Stimulated activated effector memory CD8-positive, alpha-beta T cell treated with anti-CD3 and anti-CD28 coated beads, Interleukin-12 subunit alpha, Interleukin-12 subunit beta, amount 100 ng/mL, for 72 hours (primary cell): ENCODE measurements around the gene SPTBN4.

ENCODE experiments used
- ATAC-seq: fragments of 150-1000 bp; cut with Tn5 transposase; 2 replicates; pipeline ENCODE4 v1.10.0; 2021
- DNase-seq, 2 donors: peaks; one replicate each; pipeline ENCODE4 v3.0.0; 2021 to 2022; ENCODE audit warnings: low spot score in 2 of 2
- H3K27ac Mint-ChIP-seq: one replicate; pipeline ENCODE4 v1.8.0; 2022; ENCODE audit warnings: mild to moderate bottlenecking, mixed read lengths
- H3K36me3 Mint-ChIP-seq: one replicate; pipeline ENCODE4 v1.8.0; 2022; ENCODE audit warnings: mild to moderate bottlenecking, mixed read lengths
- H3K4me1 Mint-ChIP-seq: one replicate; pipeline ENCODE4 v1.8.0; 2022; ENCODE audit warnings: mixed read lengths
- H3K4me3 Mint-ChIP-seq: one replicate; pipeline ENCODE4 v1.8.0; 2022; ENCODE audit warnings: mild to moderate bottlenecking, mixed read lengths
- H3K9me3 Mint-ChIP-seq: one replicate; pipeline ENCODE4 v1.8.0; 2022; ENCODE audit warnings: mixed read lengths

Gene SPTBN4

GRCh38 chr19:40502647-40503319 lies 36.0 kb downstream of the SPTBN4 start:
- H3K36me3 Mint-ChIP-seq = no peaks in the 10 kb centered on the region
- H3K27ac Mint-ChIP-seq = peak overlapping the region; percentile 53
- H3K4me1 Mint-ChIP-seq = peaks cover 11% of the 10 kb centered on the region

GRCh38 chr19:40503320-40503695 lies 36.5 kb downstream of the SPTBN4 start:
- DNase-seq = no peak
- Mint-ChIP-seq H3K36me3 (no peaks in the 10 kb centered on the region), H3K4me3 (no peak overlapping the region), H3K4me1 (peaks cover 11% of the 10 kb centered on the region), H3K9me3 (no peaks in the 10 kb centered on the region), H3K27ac (no peak overlapping the region)
- ATAC-seq = no peak

More at GRCh38 chr19:40502647-40503319, 36.0 kb downstream of the SPTBN4 start:
- no peak overlapping the region for H3K4me3 Mint-ChIP-seq
- no peaks in the 10 kb centered on the region for H3K9me3 Mint-ChIP-seq
- DNase-seq (no peak), ATAC-seq (no peak)

- H3K27ac Mint-ChIP-seq = no peak overlapping the region
- no peaks in the 10 kb centered on the region for H3K36me3 Mint-ChIP-seq
- H3K9me3 Mint-ChIP-seq = no peaks in the 10 kb centered on the region
- ATAC-seq (no peak), DNase-seq (no peak)
- no peak overlapping the region for H3K4me3 Mint-ChIP-seq
- peaks cover 11% of the 10 kb centered on the region for H3K4me1 Mint-ChIP-seq
Measured at GRCh38 chr19:40506099-40506498, 39.3 kb downstream of the SPTBN4 start.

GRCh38 chr19:40507892-40508291 lies 41.1 kb downstream of the SPTBN4 start:
- no peaks in the 10 kb centered on the region for H3K36me3 Mint-ChIP-seq
- peaks cover 13% of the 10 kb centered on the region for H3K4me1 Mint-ChIP-seq
- H3K9me3 Mint-ChIP-seq = no peaks in the 10 kb centered on the region
- H3K27ac Mint-ChIP-seq = no peak overlapping the region
- H3K4me3 Mint-ChIP-seq = no peak overlapping the region
- ATAC-seq (no peak), DNase-seq (no peak)

- no peak for DNase-seq
- no peak overlapping the region for H3K4me3 Mint-ChIP-seq
- no peak overlapping the region for H3K27ac Mint-ChIP-seq
- no peaks in the 10 kb centered on the region for H3K9me3 Mint-ChIP-seq
- no peak for ATAC-seq
- H3K36me3 Mint-ChIP-seq = no peaks in the 10 kb centered on the region
- peaks cover 6% of the 10 kb centered on the region for H3K4me1 Mint-ChIP-seq
Measured at GRCh38 chr19:40508739-40509260, 42.0 kb downstream of the SPTBN4 start.

- Mint-ChIP-seq H3K4me3 (no peak overlapping the region), H3K27ac (no peak overlapping the region), H3K9me3 (no peaks in the 10 kb centered on the region), H3K36me3 (no peaks in the 10 kb centered on the region), H3K4me1 (peaks cover 6% of the 10 kb centered on the region)
- DNase-seq (no peak), ATAC-seq (no peak)
Measured at GRCh38 chr19:40510526-40511115, 43.8 kb downstream of the SPTBN4 start.

- Mint-ChIP-seq H3K9me3 (no peaks in the 10 kb centered on the region), H3K4me3 (no peak overlapping the region), H3K27ac (no peak overlapping the region), H3K36me3 (no peaks in the 10 kb centered on the region), H3K4me1 (peaks cover 6% of the 10 kb centered on the region)
- no peak for ATAC-seq
- no peak for DNase-seq
Measured at GRCh38 chr19:40511487-40511886, 44.7 kb downstream of the SPTBN4 start.

GRCh38 chr19:40512110-40512472 lies 45.3 kb downstream of the SPTBN4 start:
- DNase-seq (no peak), ATAC-seq (peak; percentile 31)
- Mint-ChIP-seq H3K4me1 (peaks cover 6% of the 10 kb centered on the region), H3K9me3 (no peaks in the 10 kb centered on the region), H3K36me3 (no peaks in the 10 kb centered on the region), H3K4me3 (no peak overlapping the region), H3K27ac (no peak overlapping the region)

GRCh38 chr19:40512473-40513344 lies 45.9 kb downstream of the SPTBN4 start:
- DNase-seq = no peak
- no peak overlapping the region for H3K27ac Mint-ChIP-seq
- H3K9me3 Mint-ChIP-seq = no peaks in the 10 kb centered on the region
- no peak overlapping the region for H3K4me3 Mint-ChIP-seq
- H3K36me3 Mint-ChIP-seq = no peaks in the 10 kb centered on the region
- peaks cover 6% of the 10 kb centered on the region for H3K4me1 Mint-ChIP-seq
- peak; percentile 29 for ATAC-seq

- no peaks in the 10 kb centered on the region for H3K9me3 Mint-ChIP-seq
- no peak overlapping the region for H3K27ac Mint-ChIP-seq
- H3K4me1 Mint-ChIP-seq = peaks cover 6% of the 10 kb centered on the region
- no peaks in the 10 kb centered on the region for H3K36me3 Mint-ChIP-seq
- ATAC-seq (no peak), DNase-seq (no peak)
- no peak overlapping the region for H3K4me3 Mint-ChIP-seq
Measured at GRCh38 chr19:40513345-40513678, 46.5 kb downstream of the SPTBN4 start.

GRCh38 chr19:40513741-40514315 lies 47.0 kb downstream of the SPTBN4 start:
- no peak for ATAC-seq

GRCh38 chr19:40517248-40517647 lies 50.4 kb downstream of the SPTBN4 start:
- no peak for DNase-seq
- Mint-ChIP-seq H3K9me3 (no peaks in the 10 kb centered on the region), H3K36me3 (no peaks in the 10 kb centered on the region), H3K4me1 (peaks cover 2% of the 10 kb centered on the region), H3K4me3 (no peak overlapping the region), H3K27ac (no peak overlapping the region)
- ATAC-seq = no peak

More at GRCh38 chr19:40513741-40514315, 47.0 kb downstream of the SPTBN4 start:
- no peak overlapping the region for H3K4me3 Mint-ChIP-seq
- H3K27ac Mint-ChIP-seq = no peak overlapping the region
- no peak for DNase-seq
- no peaks in the 10 kb centered on the region for H3K9me3 Mint-ChIP-seq
- H3K36me3 Mint-ChIP-seq = no peaks in the 10 kb centered on the region
- peaks cover 6% of the 10 kb centered on the region for H3K4me1 Mint-ChIP-seq

GRCh38 chr19:40519352-40520322 lies 52.8 kb downstream of the SPTBN4 start:
- ATAC-seq (peak; percentile 51), DNase-seq (no peak)
- no peaks in the 10 kb centered on the region for H3K9me3 Mint-ChIP-seq
- no peak overlapping the region for H3K4me3 Mint-ChIP-seq
- no peak overlapping the region for H3K27ac Mint-ChIP-seq
- no peaks in the 10 kb centered on the region for H3K4me1 Mint-ChIP-seq
- no peaks in the 10 kb centered on the region for H3K36me3 Mint-ChIP-seq

- Mint-ChIP-seq H3K9me3 (no peaks in the 10 kb centered on the region), H3K36me3 (no peaks in the 10 kb centered on the region), H3K4me1 (no peaks in the 10 kb centered on the region), H3K27ac (no peak overlapping the region), H3K4me3 (no peak overlapping the region)
- ATAC-seq (no peak), DNase-seq (no peak)
Measured at GRCh38 chr19:40521276-40521675, 54.5 kb downstream of the SPTBN4 start.
